Measurements from ENCODE around the gene PRLHR.

Gene PRLHR

GRCh38 chr10:118563373-118563890 is 32.0 kb downstream of the PRLHR start:
- DNase-seq (ENCODE audit: low read depth), result no peak

GRCh38 chr10:118562851-118563250 is 32.6 kb downstream of the PRLHR start:
- DNase-seq (ENCODE audit: low read depth), result no peak

GRCh38 chr10:118557946-118558345 is 37.5 kb downstream of the PRLHR start:
- no peak for DNase-seq (ENCODE audit: low read depth)

- DNase-seq (ENCODE audit: low read depth), result no peak
Observed at GRCh38 chr10:118551535-118552100, 43.8 kb downstream of the PRLHR start.

GRCh38 chr10:118547282-118547681 is 48.2 kb downstream of the PRLHR start:
- no peak for DNase-seq (ENCODE audit: low read depth)

GRCh38 chr10:118546479-118546878 is 49.0 kb downstream of the PRLHR start:
- no peak for DNase-seq (ENCODE audit: low read depth)

- DNase-seq (ENCODE audit: low read depth), result no peak
Observed at GRCh38 chr10:118545381-118545780, 50.1 kb downstream of the PRLHR start.

GRCh38 chr10:118544401-118544948 is 51.0 kb downstream of the PRLHR start:
- DNase-seq (ENCODE audit: low read depth), result no peak

- DNase-seq (ENCODE audit: low read depth), result no peak
Observed at GRCh38 chr10:118543714-118544400, 51.6 kb downstream of the PRLHR start.

- DNase-seq (ENCODE audit: low read depth), result no peak
Observed at GRCh38 chr10:118542745-118543144, 52.7 kb downstream of the PRLHR start.

- no peak for DNase-seq (ENCODE audit: low read depth)
Observed at GRCh38 chr10:118542205-118542604, 53.2 kb downstream of the PRLHR start.

- no peak for DNase-seq (ENCODE audit: low read depth)
Observed at GRCh38 chr10:118541718-118542117, 53.7 kb downstream of the PRLHR start.

Data from CMK (cell line).